SH-SY5Y (cell line): Measurements from ENCODE around the gene FUBP1.

Experiments used
- GATA2 ChIP-seq: IDR thresholded peaks from 2 replicates; pipeline ENCODE4 v1.6.1; 2011; ENCODE audit warnings: mild to moderate bottlenecking, low read depth, low read length
- GATA3 ChIP-seq: IDR thresholded peaks from 2 replicates; pipeline ENCODE4 v1.6.1; 2011; ENCODE audit warnings: low read depth, mild to moderate bottlenecking, low read length, moderate library complexity

GRCh38 chr1:77925518-77925917, 53.4 kb downstream of the FUBP1 start:
- TF ChIP-seq GATA3 (no peak), GATA2 (no peak)
